ENCODE results near the gene NT5DC2. TPM values are rescaled to one million over a fixed set of nuclear protein-coding genes. Genes with fewer than 3 reads are reported as not detected.
"Not testable (repeated sequence)": the region's sequence is repeated elsewhere in the genome, so short reads cannot be mapped to it uniquely, and the experiment has no call there.

The NT5DC2 gene
- total RNA-seq, 1 donor from 2014 or later = 68.3 TPM

- intact Hi-C loops (cut with micrococcal nuclease) = no loop called here
- ATAC-seq (no peak), DNase-seq (peak; percentile 29)
These were observed 5.7 kb downstream of the NT5DC2 start for GRCh38 chr3:52527732-52528585.

- ATAC-seq (no peak), DNase-seq (peak; percentile 31)
- intact Hi-C loops (cut with micrococcal nuclease) = no loop called here
These were observed 6.5 kb downstream of the NT5DC2 start for GRCh38 chr3:52527039-52527731.

- DNase-seq; intact Hi-C loops (cut with micrococcal nuclease): not testable (repeated sequence)
These were observed 7.0 kb downstream of the NT5DC2 start for GRCh38 chr3:52526671-52527038.

GRCh38 chr3:52525680-52526561, 7.7 kb downstream of the NT5DC2 start:
- intact Hi-C loops (cut with micrococcal nuclease) = no loop called here
- peak; percentile 35 for DNase-seq
- no peak for ATAC-seq

More at GRCh38 chr3:52526671-52527038, 7.0 kb downstream of the NT5DC2 start:
- not testable (repeated sequence) for ATAC-seq

- ATAC-seq (peak; percentile 31), DNase-seq (peak; percentile 61)
- intact Hi-C loops (cut with micrococcal nuclease) = no loop called here
These were observed 8.6 kb downstream of the NT5DC2 start for GRCh38 chr3:52524752-52525679.

GRCh38 chr3:52524258-52524751, 9.4 kb downstream of the NT5DC2 start:
- peak; percentile 9 for DNase-seq
- intact Hi-C loops (cut with micrococcal nuclease) = no loop called here
- no peak for ATAC-seq

- DNase-seq (peak; percentile 25), ATAC-seq (no peak)
- intact Hi-C loops (cut with micrococcal nuclease) = no loop called here
These were observed 10.0 kb downstream of the NT5DC2 start for GRCh38 chr3:52523386-52524257.

GRCh38 chr3:52522651-52523251, 10.9 kb downstream of the NT5DC2 start:
- intact Hi-C loops (cut with micrococcal nuclease) = no loop called here

GRCh38 chr3:52521881-52522650, 11.6 kb downstream of the NT5DC2 start:
- ATAC-seq (no peak), DNase-seq (peak; percentile 29)
- intact Hi-C loops (cut with micrococcal nuclease) = no loop called here

More at GRCh38 chr3:52522651-52523251, 10.9 kb downstream of the NT5DC2 start:
- ATAC-seq (no peak), DNase-seq (peak; percentile 22)

- ATAC-seq (no peak), DNase-seq (no peak)
- intact Hi-C loops (cut with micrococcal nuclease) = no loop called here
These were observed 12.2 kb downstream of the NT5DC2 start for GRCh38 chr3:52521488-52521824.

GRCh38 chr3:52520716-52521487, 12.8 kb downstream of the NT5DC2 start:
- peak; percentile 22 for DNase-seq
- intact Hi-C loops (cut with micrococcal nuclease) = no loop called here
- ATAC-seq = no peak

GRCh38 chr3:52520141-52520667, 13.5 kb downstream of the NT5DC2 start:
- DNase-seq = no peak
- intact Hi-C loops (cut with micrococcal nuclease) = no loop called here
- no peak for ATAC-seq

- ATAC-seq = no peak
- intact Hi-C loops (cut with micrococcal nuclease) = no loop called here
- DNase-seq = no peak
These were observed 14.1 kb downstream of the NT5DC2 start for GRCh38 chr3:52519445-52520140.

- intact Hi-C loops (cut with micrococcal nuclease) = no loop called here
- DNase-seq (peak; percentile 63), ATAC-seq (peak; percentile 44)
These were observed 14.8 kb downstream of the NT5DC2 start for GRCh38 chr3:52518723-52519444.

Data from left ventricle myocardium superior (tissue), 1 donor.